H1 (cell line): ENCODE data around the gene EXD3. TPM values are rescaled to one million over a fixed set of nuclear protein-coding genes. Genes with fewer than 3 reads are reported as not detected.

Source experiments
- CTCF ChIA-PET: fragments of 300-600 bp; sonication (Branson Sonifier 250); formaldehyde crosslinking; loops from one replicate; lab custom pipeline; 2021; ENCODE audit not compliant: partially characterized antibody; lab: Charles Lee
- POLR2A ChIA-PET: fragments of 300-600 bp; sonication (Branson Sonifier 250); formaldehyde crosslinking; loops from one replicate; lab custom pipeline; 2021; ENCODE audit warnings: inconsistent platforms; ENCODE audit not compliant: partially characterized antibody; lab: Charles Lee
- DNase-seq, 2 experiments: peaks; one replicate each; pipeline versions ENCODE4 v3.0.0 to v3.0.0-alpha.2; 2010 to 2022; ENCODE audit warnings: low spot score in 2 of 2, low read depth in 1 of 2, mixed read lengths in 1 of 2
- FAIRE-seq: peaks from 2 replicates; lab custom pipeline; 2011; peaks lifted over from hg19 to GRCh38; lab: Jason Lieb, UNC
- H2AFZ ChIP-seq: 2 replicates; pipeline ENCODE4 v1.8.1; 2012; ENCODE audit warnings: low read length, inconsistent platforms
- H2AK5ac ChIP-seq: 2 replicates; pipeline ENCODE4 v1.6.1; 2013; ENCODE audit warnings: low read depth, low read length
- H2BK120ac ChIP-seq: replicated peaks from 2 replicates; pipeline ENCODE3; 2013; ENCODE audit warnings: low read depth, low read length, inconsistent platforms
- H2BK12ac ChIP-seq: 2 replicates; pipeline ENCODE4 v1.6.1; 2013; ENCODE audit warnings: low read depth, low read length
- H2BK15ac ChIP-seq: 2 replicates; pipeline ENCODE4 v1.6.1; 2013; ENCODE audit warnings: low read length
- H2BK20ac ChIP-seq: 2 replicates; pipeline ENCODE4 v1.6.1; 2013; ENCODE audit warnings: low read length
- H2BK5ac ChIP-seq: 2 replicates; pipeline ENCODE4 v1.6.1; 2013; ENCODE audit warnings: low read depth, low read length
- H3K14ac ChIP-seq: 2 replicates; pipeline ENCODE4 v1.6.1; 2013; ENCODE audit warnings: inconsistent platforms; ENCODE audit not compliant: insufficient read length
- H3K18ac ChIP-seq: 2 replicates; pipeline ENCODE4 v1.6.1; 2013; ENCODE audit warnings: low read length; ENCODE audit errors: extremely low read depth
- H3K23ac ChIP-seq: 2 replicates; pipeline ENCODE4 v1.6.1; 2013; ENCODE audit warnings: inconsistent platforms; ENCODE audit not compliant: insufficient read length
- H3K23me2 ChIP-seq: 2 replicates; pipeline ENCODE4 v1.6.1; 2013; ENCODE audit warnings: low read depth, low read length
- H3K27ac ChIP-seq: 2 replicates; pipeline ENCODE4 v1.6.1; 2011; ENCODE audit warnings: low read depth, low read length, inconsistent platforms
- H3K27me3 ChIP-seq, 4 experiments: replicated peaks in 1 of 4; 1 replicate in 1 of 4; 2 replicates in 3 of 4; pipeline versions ENCODE4 v1.6.1 to v1.8.1; 2011 to 2013; ENCODE audit warnings: low read length in 3 of 4, mild to moderate bottlenecking in 3 of 4, inconsistent platforms in 2 of 4, mixed read lengths in 2 of 4, moderate library complexity in 1 of 4; ENCODE audit not compliant: control insufficient read depth in 3 of 4, insufficient read depth in 3 of 4; ENCODE audit errors: extremely low read depth in 1 of 4
- H3K36me3 ChIP-seq, 4 experiments: 2 replicates each; pipeline versions ENCODE4 v1.6.1 to v1.8.1; 2011 to 2013; ENCODE audit warnings: mild to moderate bottlenecking in 4 of 4, low read length in 3 of 4, moderate library complexity in 2 of 4, control low read depth in 1 of 4, inconsistent platforms in 1 of 4; ENCODE audit not compliant: insufficient read depth in 4 of 4, control insufficient read depth in 2 of 4
- H3K4ac ChIP-seq: replicated peaks from 2 replicates; pipeline ENCODE3; 2013; ENCODE audit warnings: low read length, low read depth, mixed read lengths, inconsistent platforms; ENCODE audit not compliant: insufficient read length
- H3K4me1 ChIP-seq, 4 experiments: replicated peaks in 1 of 4; 1 replicate in 1 of 4; 2 replicates in 3 of 4; pipeline versions ENCODE4 v1.6.1 to v1.8.1; 2011 to 2013; ENCODE audit warnings: low read length in 3 of 4, inconsistent platforms in 2 of 4, mixed read lengths in 1 of 4; ENCODE audit not compliant: insufficient read depth in 4 of 4, control insufficient read depth in 3 of 4
- H3K4me2 ChIP-seq, 2 experiments: 2 replicates each; pipeline versions ENCODE4 v1.6.1 to v1.8.1; 2011 to 2013; ENCODE audit warnings: low read depth in 2 of 2, low read length in 2 of 2, control low read depth in 1 of 2, inconsistent platforms in 1 of 2, mild to moderate bottlenecking in 1 of 2; ENCODE audit not compliant: insufficient read depth in 1 of 2
- H3K4me3 ChIP-seq, 4 experiments: fragments of 200-600, 300-600 bp in 1 of 4; sonication (generic), shearing (Covaris generic), sonication (Bioruptor Twin) in 1 of 4; 2 replicates each; pipeline versions ENCODE4 v1.5.1 to v1.8.1; 2011 to 2016; ENCODE audit warnings: low read length in 4 of 4, low read depth in 3 of 4, control low read depth in 2 of 4, inconsistent platforms in 2 of 4, mild to moderate bottlenecking in 2 of 4, mixed read lengths in 1 of 4, moderate library complexity in 1 of 4; ENCODE audit not compliant: insufficient read depth in 2 of 4; ENCODE audit errors: extremely low read depth in 1 of 4
- H3K56ac ChIP-seq: replicated peaks from 2 replicates; pipeline ENCODE3; 2013; ENCODE audit warnings: low read depth, mild to moderate bottlenecking, mixed read lengths, low read length, inconsistent platforms; ENCODE audit not compliant: insufficient read length
- H3K79me1 ChIP-seq: 2 replicates; pipeline ENCODE4 v1.6.1; 2013; ENCODE audit warnings: low read depth, low read length, control low read depth
- H3K79me2 ChIP-seq, 2 experiments: 2 replicates each; pipeline versions ENCODE4 v1.6.1 to v1.8.1; 2012 to 2013; ENCODE audit warnings: low read length in 2 of 2, mild to moderate bottlenecking in 2 of 2, inconsistent platforms in 1 of 2; ENCODE audit not compliant: insufficient read depth in 2 of 2, control insufficient read depth in 1 of 2
- H3K9ac ChIP-seq, 4 experiments: replicated peaks in 1 of 4; 1 replicate in 1 of 4; 2 replicates in 3 of 4; pipeline versions ENCODE4 v1.6.1 to v1.8.1; 2011 to 2013; ENCODE audit warnings: low read depth in 3 of 4, low read length in 3 of 4, control low read depth in 2 of 4, mild to moderate bottlenecking in 2 of 4, moderate library complexity in 2 of 4, inconsistent platforms in 1 of 4; ENCODE audit errors: extremely low read depth in 1 of 4
- H3K9me3 ChIP-seq, 2 experiments: 2 replicates each; pipeline versions ENCODE4 v1.6.1 to v1.8.1; 2012 to 2013; ENCODE audit warnings: mild to moderate bottlenecking in 2 of 2, moderate library complexity in 2 of 2, control low read depth in 1 of 2, inconsistent platforms in 1 of 2, low read depth in 1 of 2, low read length in 1 of 2, mixed read lengths in 1 of 2; ENCODE audit not compliant: insufficient read depth in 2 of 2
- H4K20me1 ChIP-seq, 2 experiments: replicated peaks in 1 of 2; 2 replicates each; pipeline versions ENCODE3 to v1.8.1; 2011 to 2013; ENCODE audit warnings: inconsistent platforms in 2 of 2, low read length in 2 of 2, mild to moderate bottlenecking in 1 of 2; ENCODE audit not compliant: insufficient read depth in 2 of 2, control insufficient read depth in 1 of 2
- H4K5ac ChIP-seq: 2 replicates; pipeline ENCODE4 v1.6.1; 2013; ENCODE audit warnings: low read length, low read depth, mixed read lengths, inconsistent platforms; ENCODE audit not compliant: insufficient read length
- H4K8ac ChIP-seq: 2 replicates; pipeline ENCODE4 v1.8.0; 2013; ENCODE audit warnings: mild to moderate bottlenecking, moderate library complexity, low read length, inconsistent platforms; ENCODE audit not compliant: insufficient read depth; ENCODE audit errors: extremely low read depth
- H4K91ac ChIP-seq: replicated peaks from 2 replicates; pipeline ENCODE3; 2013; ENCODE audit warnings: low read length, mixed read lengths, inconsistent platforms; ENCODE audit not compliant: insufficient read length
- ASH2L ChIP-seq: fragments of 200-600, 300-600 bp; sonication (generic); IDR thresholded peaks from one replicate; pipeline ENCODE4 v1.7.1; 2017; ENCODE audit warnings: low read length
- JUND ChIP-seq: IDR thresholded peaks from 2 replicates; pipeline ENCODE4 v1.6.1; 2011; ENCODE audit warnings: mild to moderate bottlenecking, improper control_type of control experiment, low read length
- POU5F1 ChIP-seq: IDR thresholded peaks from 2 replicates; pipeline ENCODE4 v1.6.1; 2011; ENCODE audit warnings: low read depth, mild to moderate bottlenecking, low read length, moderate library complexity
- TAF7 ChIP-seq: optimal IDR thresholded peaks from 2 replicates; pipeline ENCODE3; 2011; ENCODE audit warnings: low read depth, mild to moderate bottlenecking, inconsistent platforms, low read length, moderate library complexity, borderline replicate concordance
- WGBS, 2 experiments: shearing (Covaris generic) in 1 of 2; methylation state at CpG; one replicate each; pipeline versions ENCODE4 v1.1.6 to v1.1.7; 2013 to 2015; ENCODE audit warnings: low lambda C conversion rate in 2 of 2, mixed read lengths in 2 of 2, inconsistent platforms in 1 of 2, low coverage in 1 of 2, missing lambda C conversion rate in 1 of 2; ENCODE audit not compliant: insufficient replicate concordance in 2 of 2, insufficient coverage in 1 of 2, insufficient read length in 1 of 2; ENCODE audit errors: extremely low coverage in 1 of 2, missing lambda C conversion rate in 1 of 2; 5-methylcytosine and 5-hydroxymethylcytosine counted together
- polyA plus RNA-seq, 7 experiments: library from polyadenylated mRNA; depleted of rRNA in 3 of 7; stranded (reverse) in 5 of 7; unstranded in 2 of 7; fragments of >200 nt in 5 of 7; fragments of 200-250 nt in 2 of 7; gene quantifications; 1 replicate in 5 of 7; 2 replicates in 1 of 7; 4 replicates in 1 of 7; pipeline versions ENCODE4 v1.2.1 to v1.2.3, GENCODE V29; 2011 to 2013; ENCODE audit warnings: missing spikeins in 2 of 7, mixed read lengths in 2 of 7
- total RNA-seq: library from RNA; stranded (reverse); fragmentation: NEBNext Ultra II Directional; extraction: Animal tissue kit (Norgen Biotek cat#: 25700); gene quantifications from 2 replicates; pipeline ENCODE4 v1.2.1, GENCODE V29; 2021

The EXD3 gene
- total and polyA plus RNA-seq, 2 of the 8 experiments (the other 6 are each of a cell fraction or from before 2014, with no cell fraction given): 7.2 to 9.4 TPM

DNA sequence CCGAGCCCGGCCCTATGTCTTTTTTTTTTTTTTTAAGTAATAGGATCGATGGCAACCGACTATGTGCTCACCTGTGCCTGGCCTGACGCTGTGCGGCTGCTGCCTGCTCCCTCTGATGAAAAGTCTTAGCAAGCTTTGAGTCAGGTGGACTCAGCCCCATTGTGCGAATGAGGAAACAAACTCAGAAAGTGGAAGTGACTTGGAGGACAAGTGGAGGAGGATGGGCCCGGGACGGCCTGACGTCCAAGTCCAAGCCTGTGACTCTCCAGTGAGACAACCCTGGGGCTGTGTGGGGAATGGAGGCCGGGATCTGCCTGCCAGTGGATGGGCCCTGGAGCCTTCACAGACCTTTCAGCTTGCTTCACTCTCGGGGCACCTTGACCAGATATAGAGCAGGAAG is 57.9 kb downstream of the EXD3 start:
- H3K27ac ChIP-seq: no peak overlapping the region
- no peaks in the 10 kb centered on the region; a peak in 2 of 4 replicates for H3K9me3 ChIP-seq
- H3K79me2 ChIP-seq: no peaks in the 10 kb centered on the region
- H3K27me3 ChIP-seq: no peaks in the 10 kb centered on the region
- no peak overlapping the region for H4K91ac ChIP-seq
- H2BK120ac ChIP-seq: no peak overlapping the region
- H3K4me1 ChIP-seq: no peaks in the 10 kb centered on the region; a peak in 2 of 7 replicates
- no peak overlapping the region for H3K56ac ChIP-seq
- no peak overlapping the region for H3K23ac ChIP-seq
- no peak overlapping the region for H2BK15ac ChIP-seq
- no peak overlapping the region for H3K4ac ChIP-seq
- no peak overlapping the region for H4K8ac ChIP-seq
- no peak for DNase-seq
- H3K4me2 ChIP-seq: no peak overlapping the region
- CTCF ChIA-PET: no interaction called here
- H4K20me1 ChIP-seq: peaks cover 0 to 7% of the 10 kb centered on the region in 2 experiments
- TF ChIP-seq JUND (no peak), TAF7 (no peak), ASH2L (no peak), POU5F1 (no peak)
- TF ChIP-seq, all 59 proteins: peak for 0
- Histone ChIP-seq H3K14ac (no peak overlapping the region), H2BK20ac (no peak overlapping the region), H4K5ac (no peak overlapping the region), H2AFZ (no peak overlapping the region), H2BK12ac (no peak overlapping the region), H2AK5ac (no peak overlapping the region), H3K36me3 (no peaks in the 10 kb centered on the region; a peak in 1 of 8 replicates), H3K9ac (no peak overlapping the region), H2BK5ac (no peak overlapping the region), H3K23me2 (peaks cover 4% of the 10 kb centered on the region; the same call in 1 of the 2 replicates), H3K4me3 (no peak overlapping the region), H3K18ac (no peak overlapping the region), H3K79me1 (no peaks in the 10 kb centered on the region)
- WGBS, 2 experiments: 96% methylated on average over 8 of the region's 12 CpGs; no CpG with 5 or more reads in 1 of the 2 experiments
- FAIRE-seq: no peak
- POLR2A ChIA-PET: interaction anchor here (1.0 kb wide), 1 partner anchor 9 kb away, joined by 3 read pairs; no protein-coding TSS in a partner anchor
